GM04503 (cell line): ENCODE results near the gene APC2.
A peak's percentile ranks its signal among the peaks of the same experiment; 100 is the strongest.

Experiments used
- DNase-seq: peaks from one replicate; pipeline ENCODE4 v3.0.0-alpha.2; 2012; ENCODE audit warnings: low read depth

The APC2 gene, protein sequence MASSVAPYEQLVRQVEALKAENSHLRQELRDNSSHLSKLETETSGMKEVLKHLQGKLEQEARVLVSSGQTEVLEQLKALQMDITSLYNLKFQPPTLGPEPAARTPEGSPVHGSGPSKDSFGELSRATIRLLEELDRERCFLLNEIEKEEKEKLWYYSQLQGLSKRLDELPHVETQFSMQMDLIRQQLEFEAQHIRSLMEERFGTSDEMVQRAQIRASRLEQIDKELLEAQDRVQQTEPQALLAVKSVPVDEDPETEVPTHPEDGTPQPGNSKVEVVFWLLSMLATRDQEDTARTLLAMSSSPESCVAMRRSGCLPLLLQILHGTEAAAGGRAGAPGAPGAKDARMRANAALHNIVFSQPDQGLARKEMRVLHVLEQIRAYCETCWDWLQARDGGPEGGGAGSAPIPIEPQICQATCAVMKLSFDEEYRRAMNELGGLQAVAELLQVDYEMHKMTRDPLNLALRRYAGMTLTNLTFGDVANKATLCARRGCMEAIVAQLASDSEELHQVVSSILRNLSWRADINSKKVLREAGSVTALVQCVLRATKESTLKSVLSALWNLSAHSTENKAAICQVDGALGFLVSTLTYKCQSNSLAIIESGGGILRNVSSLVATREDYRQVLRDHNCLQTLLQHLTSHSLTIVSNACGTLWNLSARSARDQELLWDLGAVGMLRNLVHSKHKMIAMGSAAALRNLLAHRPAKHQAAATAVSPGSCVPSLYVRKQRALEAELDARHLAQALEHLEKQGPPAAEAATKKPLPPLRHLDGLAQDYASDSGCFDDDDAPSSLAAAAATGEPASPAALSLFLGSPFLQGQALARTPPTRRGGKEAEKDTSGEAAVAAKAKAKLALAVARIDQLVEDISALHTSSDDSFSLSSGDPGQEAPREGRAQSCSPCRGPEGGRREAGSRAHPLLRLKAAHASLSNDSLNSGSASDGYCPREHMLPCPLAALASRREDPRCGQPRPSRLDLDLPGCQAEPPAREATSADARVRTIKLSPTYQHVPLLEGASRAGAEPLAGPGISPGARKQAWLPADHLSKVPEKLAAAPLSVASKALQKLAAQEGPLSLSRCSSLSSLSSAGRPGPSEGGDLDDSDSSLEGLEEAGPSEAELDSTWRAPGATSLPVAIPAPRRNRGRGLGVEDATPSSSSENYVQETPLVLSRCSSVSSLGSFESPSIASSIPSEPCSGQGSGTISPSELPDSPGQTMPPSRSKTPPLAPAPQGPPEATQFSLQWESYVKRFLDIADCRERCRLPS (N-terminal part only)

DNA sequence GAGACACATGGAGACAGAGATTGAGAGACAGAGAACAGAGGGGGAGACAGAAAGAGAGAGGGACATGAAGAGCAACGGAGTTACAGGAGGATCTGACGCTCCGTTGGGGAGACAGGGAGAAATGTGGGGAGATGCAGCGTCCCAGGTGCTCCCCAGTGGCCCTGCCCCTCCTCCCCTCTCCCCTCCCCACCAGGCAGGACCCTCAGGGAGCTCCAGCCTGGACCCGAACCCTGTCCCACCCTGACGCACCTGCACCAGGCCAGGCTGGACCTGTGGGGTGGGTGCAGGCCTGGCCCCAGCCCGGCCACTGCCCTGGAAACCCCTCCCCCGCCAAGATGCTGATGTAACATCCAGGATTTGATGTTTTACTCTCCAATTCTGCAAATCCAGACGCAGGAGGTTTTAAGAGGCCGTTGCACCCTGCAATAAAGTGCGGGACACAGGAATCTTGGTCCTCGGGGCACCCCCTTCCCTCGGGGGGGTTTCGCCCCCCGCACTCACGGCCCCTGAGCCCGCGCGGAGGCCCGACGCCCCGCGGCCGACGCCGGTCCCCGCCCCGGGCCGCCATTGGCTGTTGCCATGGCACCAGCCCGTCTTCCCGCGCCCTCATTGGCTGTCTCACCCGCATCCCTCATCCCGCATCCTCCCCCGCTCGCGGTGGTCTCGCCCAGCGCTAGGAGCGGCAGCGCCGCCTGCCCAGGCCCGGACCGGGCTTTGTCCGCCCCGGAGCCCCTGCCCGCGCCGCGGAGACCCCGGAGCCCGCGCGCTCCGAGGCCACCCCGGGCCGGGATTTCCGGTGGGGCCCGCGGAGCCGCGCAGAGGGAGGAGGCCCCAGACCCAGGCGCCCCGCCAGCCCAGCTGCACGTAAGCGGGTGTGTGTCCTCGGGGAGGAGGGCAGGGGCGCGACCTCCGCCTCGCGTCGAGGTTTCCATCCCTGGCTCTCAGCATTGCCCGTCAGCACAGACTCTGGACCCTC is at the start of gene APC2:
TSS of gene APC2 (plus strand) at position 655 of the 976 bp plus-strand sequence. CDS start 2,881 bp downstream, outside the sequence.
- DNase-seq, result no peak

DNA sequence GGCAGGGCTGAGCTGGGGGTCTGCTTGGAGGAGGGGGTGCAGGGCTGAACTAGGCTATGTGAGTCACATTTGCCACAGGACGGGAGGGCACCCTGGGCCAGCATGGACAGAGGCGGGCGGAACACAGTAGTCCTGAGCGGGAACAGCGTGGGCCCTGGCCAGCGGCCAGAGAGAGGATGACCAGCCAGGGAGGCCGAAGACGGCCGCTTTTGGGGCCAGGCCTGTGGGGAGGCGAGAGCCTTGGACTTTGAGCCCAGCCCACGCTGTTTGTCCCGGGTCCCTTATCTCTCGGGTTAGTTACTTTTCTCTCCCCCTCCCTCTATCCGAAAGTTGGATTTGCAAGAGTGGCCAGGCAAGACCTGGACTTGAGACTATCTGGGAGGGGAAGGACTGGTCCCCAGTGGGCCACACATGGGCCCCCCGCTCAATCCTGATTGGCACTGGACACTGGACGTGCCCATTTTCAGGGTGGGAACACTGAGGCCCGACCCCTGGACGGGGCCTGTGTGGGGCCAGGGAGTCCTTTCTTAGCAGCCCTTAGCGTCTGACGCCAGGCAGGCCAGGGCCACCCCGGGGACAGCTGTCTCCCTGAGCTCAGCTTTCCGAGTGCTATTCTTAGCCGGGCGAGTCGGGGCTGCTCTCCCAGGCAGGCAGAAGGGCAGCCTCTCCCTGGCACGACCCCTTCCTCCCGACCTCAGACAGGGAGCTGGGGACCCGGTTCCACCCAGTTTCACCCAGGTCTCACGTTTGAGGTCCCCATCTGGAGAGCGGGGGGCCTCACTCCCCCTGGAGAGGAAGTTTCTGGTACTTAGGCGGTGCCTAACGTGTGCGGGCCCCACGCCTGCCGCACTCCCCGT is 49.4 kb upstream of the APC2 start:
- DNase-seq, result no peak

DNA sequence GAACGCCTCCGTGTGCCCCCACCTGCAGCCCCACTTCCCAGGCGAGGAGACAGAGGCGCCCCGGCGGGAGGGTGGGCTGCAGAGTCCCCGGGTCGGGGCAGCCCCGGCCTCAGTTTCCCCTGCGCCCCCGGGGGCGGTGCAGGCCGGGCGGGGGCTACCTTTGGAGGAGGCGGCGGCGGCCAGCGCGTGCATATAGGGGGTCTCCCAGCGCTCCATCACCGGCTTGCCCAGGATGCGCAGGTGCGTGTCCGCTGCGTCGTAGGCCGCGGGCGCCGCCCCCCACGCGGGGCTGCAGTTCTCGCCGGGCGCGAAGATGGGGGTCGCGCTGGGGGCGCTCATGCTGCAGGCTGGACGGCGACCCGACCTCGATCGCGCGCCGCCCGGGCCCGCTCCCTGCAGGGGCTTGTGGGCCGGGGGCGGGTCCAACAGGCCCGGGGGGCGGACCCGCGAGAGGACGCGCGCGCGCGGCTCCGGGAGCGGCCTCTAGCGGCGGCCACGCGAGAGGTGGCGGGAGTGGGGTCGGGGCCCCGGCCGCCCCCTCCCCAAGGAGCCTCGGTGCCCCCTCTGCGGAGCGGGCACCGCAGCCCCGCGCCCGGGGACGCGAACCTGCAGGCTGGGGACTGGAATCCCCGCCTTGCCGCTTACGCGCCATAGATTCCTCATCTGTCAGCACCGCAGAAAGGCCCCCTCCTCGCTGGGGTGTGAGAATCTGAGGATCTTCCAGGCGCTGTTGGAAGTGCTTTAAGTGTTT is 48.6 kb upstream of the APC2 start, which contains the start of gene GAMT:
TSS of gene GAMT (minus strand) at position 405 of the 751 bp plus-strand sequence. CDS start at position 339, 66 bp downstream.
- no peak for DNase-seq

DNA sequence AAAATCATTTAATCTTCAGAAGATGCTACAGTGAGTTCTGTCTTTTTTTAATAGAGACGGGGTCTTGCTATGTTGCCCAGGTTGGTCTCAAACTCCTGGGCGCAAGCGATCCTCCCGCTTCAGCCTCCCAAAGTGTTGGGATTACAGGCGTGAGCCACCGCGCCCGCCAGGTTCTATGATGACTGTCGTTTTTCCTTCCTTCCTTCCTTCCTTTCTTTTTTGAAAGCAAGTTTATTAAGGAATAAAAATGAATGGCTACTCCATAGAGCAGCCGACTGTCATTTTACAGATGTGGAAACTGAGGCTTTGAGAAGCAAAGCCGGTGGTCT is 48.1 kb upstream of the APC2 start:
- no peak for DNase-seq

DNA sequence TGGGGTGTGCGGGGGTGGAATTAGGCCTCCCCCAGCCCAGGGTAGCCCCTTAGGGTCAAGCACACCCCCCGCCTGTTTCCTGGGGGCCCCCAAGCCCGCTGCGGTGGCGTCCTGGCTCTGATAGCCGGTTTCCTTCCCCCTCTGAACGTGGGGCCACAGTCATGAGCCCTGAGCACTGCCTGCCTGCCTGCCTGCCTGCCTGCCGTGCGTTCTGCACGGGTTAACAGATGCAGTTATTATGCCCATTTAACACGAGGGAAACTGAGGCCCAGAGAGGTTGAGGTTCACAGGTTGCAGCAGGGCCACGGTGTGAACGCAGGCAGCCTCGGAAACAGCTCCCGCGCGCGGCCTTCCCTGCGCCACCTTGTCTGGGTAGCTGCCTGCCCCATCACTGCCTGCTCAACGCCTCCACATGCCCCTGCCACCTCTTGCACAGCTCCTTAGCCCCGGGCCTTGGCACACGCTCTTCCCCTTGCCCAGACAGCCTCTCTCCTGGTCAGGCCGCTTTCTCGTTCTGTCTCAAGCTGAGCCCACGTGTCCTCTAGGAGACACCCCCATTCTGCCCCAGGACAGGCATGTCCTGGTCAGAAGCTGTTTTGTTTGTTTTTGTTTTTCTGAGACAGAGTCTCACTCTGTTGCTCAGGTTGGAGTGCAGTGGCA is 47.4 kb upstream of the APC2 start:
- DNase-seq, result no peak

DNA sequence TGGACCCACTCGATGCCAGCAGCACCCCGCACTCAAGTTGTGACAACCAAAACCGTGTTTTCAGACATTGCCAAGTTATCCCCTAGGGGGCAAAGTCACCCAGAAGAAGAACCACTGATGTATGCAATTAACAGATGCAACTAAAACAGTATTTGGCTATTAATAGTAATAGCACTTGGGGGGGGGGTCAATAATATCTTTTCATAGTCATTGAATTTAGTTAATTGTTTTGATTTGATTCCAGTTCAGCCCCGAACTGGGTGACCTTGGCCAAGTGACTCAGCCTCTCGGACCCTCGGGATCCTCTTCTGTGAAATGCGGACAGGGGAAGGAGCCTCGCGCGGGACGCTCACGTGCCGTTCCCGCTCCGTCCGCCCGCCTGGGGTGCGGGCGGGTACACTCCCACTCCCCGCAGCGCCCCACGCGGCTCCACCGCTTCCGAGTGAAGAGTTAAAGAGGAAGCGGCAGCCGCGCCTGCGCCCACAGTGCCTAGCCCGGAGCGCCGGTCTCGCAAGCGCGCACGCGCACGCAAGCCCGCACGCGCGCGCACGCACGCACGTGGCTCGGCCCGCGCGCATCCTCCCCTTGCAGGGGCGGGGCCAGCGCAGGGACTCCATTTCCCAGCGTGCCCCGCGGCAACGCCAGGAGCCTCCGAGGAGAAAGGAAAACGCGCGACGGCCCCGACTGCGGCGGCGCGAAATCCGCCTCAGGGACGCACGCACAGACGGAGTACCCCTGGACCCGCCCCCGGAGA is 43.0 kb upstream of the APC2 start:
- DNase-seq, result peak; percentile 77

DNA sequence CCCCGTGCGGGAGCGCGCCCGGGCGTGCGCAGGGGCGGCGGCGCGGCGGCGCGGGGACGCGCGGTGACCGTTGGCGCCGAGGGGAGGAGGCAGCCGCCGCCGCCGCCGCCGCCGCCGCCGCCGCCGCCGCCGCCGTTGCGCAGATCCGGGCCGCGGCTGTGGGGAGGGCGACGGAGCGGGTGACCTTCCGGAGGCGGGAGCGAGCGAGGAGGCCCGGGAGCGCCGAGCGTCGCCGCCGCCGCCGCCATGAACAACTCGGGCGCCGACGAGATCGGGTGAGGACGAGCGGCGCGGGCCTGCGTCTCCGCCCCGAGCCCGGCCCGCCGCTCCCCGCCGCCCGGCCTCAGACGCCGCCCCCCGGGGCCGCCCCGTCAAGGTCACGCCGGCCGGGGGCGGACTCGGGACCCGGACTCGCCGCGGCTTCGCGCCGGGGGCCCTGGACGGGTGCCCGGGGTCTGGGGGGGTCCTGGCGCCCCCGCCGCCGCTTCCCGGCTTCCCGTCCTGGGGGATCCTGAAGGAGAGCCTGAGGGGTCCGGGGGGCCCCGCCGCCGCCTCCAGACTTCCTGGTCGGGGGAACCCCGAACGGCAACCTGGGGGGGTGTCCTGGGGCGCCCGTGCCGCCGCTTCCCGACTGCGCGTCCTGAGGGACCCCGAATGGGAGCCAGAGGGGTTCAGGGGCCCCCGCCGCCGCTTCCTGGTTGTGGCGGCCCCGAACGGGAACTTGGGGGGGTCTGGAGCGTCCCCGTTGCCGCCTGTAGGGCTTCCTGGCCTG is 42.2 kb upstream of the APC2 start, which contains the start of gene DAZAP1:
TSS of gene DAZAP1 (plus strand) at position 59 of the 772 bp plus-strand sequence. CDS start at position 247, 188 bp downstream.
- DNase-seq, result no peak

DNA sequence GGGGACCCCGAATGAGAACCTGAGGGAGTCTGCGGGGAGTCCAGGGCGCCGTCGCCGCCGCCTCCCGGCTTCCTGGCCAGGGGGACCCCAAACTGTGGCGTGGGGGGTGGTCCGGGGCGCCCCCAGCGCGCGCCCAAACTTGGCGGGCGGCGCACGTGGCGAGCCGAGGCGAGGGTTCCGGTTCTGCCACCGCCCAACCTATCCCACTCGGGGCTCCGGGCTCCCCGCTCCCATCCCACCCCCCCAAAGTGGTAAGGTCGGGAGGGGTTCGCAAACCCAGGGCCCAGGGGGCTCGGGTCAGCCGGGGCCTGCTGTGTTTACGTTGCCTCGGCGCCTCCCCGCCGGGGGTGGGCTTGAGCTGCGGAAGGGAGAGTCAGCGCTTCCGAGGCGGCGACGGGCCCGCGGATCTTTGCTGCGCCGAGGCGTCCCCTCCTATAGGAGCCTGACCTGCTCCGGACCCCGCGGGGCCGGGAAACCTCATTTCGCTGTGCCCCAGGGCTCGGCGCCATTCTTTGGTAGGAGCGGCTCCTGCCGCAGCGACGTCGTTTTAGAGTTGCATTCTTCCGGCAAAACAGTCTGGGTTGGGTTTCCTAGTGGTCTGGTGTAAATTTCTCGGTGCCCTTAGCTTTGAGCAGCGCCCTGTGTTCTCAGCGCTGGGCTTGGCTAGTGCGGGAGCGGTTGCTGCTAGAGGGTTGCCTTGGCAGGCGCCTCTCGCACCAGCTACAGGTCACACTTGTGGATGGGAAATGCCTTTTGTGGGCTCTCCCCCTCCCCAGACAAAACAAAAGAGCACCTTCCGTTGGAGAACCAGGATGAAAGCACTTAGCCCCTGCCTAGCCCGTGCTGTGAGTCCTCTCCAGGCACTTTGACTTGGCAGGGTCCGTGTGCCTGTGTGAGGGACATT is 41.4 kb upstream of the APC2 start:
- DNase-seq, result peak; percentile 27

DNA sequence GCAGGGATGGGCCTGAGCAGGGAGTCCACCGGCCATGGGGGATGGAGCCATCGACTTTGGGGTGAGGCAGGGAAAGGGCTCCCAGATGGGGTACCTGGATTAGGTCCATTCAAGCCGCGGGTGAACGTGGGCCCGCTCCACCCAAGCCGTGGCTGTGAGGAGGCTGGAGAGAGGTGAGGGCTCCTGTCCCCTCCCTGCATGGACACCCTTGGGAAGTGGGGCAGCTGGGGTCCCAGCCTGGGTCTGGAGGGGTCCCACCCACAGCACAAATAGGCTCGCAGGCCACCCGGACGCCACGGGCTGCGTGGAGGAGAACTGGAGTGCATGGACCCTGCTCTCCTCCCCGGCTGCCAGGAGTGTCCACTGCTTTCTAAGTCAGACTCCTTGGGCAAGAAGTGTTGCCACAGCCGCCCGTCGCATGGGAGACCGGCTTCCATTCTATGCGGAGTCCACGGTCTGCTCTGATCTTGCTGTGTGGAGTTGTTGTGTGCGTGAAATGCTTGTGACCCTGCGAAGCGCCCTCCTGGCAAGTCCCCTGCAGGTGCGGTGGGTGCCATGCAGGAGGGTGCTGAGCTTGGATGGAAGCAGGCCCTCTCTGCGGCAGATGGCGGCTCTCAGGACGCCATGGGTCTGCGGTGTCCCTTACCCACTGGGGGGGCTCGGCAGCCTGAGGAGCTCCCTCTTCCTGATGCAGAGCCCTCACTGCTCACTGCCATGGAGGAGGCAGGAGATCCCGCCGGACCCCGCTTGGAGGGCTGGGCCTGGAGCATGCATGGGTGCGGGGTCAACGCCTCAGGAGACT is 40.5 kb upstream of the APC2 start:
- no peak for DNase-seq

DNA sequence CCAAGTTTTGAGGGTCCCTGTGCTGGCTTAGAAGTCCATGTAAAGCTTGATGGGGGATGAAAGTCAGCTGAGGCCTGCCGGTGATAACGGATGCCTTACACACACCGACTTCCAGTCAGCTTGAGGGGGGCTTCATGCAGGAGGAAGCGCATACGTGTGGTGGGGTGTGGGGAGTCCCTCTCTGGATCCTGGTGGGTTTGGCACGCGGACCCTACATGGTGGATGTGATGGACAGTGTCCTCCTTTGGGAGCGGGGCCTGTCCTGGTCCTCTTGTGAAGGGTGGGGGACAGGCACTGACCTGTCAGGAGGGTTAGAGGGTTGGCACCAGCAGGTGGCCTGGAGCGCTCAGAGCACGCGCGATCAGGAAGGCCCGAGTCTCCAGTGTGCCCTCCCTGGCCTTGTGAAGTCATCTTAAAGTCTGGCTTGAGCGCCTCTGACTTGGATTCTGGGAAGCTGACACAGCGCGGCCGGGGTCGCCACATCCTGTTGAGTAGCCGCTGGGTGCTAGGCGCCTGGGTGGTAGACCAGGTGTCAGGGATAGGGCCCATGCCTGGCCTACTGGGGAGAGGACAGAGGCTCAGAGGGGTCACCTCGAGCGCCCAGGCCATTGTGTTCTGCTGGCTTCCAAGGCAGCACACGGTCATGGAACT is 39.7 kb upstream of the APC2 start:
- DNase-seq, result no peak

DNA sequence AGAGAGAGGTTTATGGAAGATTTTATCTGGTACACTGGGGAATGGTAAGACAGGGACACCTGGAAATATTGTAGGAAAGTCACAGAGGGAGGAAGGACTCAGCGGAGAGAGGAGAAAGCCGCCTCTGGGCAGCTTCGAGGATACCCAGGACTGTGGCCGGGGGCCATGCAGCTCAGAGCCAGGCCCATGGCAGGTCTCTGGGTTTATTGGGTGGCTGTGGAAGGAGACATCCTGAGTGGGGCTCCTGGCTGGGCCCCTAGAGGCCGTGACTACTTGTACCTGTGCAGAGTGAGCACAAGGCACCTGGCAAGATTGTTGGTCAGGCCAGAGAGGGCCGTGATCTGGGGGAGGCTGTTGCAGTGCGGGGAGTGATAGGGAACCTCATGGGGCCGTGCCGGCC is 39.1 kb upstream of the APC2 start:
- DNase-seq, result no peak

DNA sequence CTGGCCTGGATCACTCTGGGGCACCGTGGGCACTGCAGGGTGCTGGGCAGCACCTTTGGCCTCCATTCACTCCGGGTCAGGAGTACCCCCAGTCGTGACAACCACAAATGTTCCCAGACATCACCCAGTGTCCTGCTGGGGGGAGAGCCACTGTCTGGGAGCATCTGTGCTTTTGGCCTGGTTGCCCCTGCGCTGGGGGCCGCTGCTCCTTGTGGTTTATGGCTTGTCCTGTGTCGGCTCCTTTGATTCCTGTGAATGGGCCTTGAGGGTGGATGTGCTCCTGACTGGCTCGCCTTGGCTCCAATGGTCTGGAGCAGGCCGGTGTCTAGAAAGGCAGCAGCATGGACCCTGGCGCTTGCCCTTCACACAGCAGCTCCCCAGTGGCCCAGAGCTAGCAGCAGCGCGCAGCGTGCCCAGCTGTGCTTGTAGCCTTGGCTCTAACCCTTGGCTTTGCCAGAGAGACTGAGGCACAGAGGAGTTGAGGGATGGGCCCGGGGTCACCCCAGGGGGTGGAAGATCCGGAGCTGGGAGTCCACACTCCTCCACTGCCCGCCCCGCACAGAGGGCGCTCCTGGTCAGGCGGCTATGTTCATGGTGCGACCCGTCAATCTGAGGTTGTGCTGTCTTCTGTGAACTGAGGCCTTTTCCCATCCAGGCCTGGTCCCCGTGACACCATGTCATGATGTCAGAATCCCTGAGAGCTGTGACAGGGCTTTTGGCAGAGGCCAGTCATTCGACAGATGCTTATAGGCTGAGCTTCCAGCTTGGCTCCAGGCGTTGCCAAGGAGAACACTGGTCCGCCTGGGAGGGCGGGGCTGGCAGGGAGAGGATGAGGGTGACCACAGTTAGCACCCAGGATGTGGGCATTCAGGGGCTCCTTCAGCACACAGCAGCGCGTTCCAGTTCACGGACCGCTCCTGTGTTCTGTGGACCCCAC is 38.4 kb upstream of the APC2 start:
- DNase-seq, result peak; percentile 37

DNA sequence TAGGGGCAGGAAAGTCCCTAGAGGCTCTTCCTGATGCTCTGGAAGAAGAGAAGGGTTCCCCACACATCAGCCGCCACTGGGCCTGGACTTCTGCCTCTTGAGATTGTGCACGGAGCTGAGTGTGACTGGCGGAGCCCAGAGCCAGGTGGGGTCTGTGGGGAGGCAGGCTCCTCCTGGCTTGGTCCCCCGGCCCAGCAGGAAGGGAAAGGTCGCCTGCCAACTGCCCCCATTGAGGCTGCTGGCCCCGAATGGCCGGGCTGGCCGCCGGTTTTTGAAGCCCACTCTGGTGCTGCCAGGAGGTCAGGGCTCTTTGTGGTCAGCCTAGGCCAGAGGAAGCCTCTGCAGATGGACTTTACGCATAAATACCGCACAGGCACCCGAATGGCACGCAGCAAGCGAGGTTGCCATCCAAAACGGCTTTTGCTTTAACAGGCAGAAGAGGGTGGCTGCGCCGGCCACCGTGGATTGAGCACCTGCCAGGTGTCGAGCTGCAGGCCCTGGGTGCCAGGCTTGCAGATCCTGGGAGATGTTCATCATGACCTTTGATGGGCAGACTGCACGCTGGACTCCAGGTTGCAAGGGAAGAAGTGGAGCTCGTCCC is 37.5 kb upstream of the APC2 start:
- no peak for DNase-seq
